HG02973 (cell line): ENCODE results near the gene EFNA1.

Experiments
- ATAC-seq: cut with Tn5 transposase; IDR thresholded peaks from one replicate; pipeline ENCODE4 v1.9.1; 2021; ENCODE audit warnings: moderate library complexity; ENCODE audit not compliant: unreplicated experiment

Gene EFNA1

GRCh38 chr1:155173478-155174323 is 46.0 kb downstream of the EFNA1 start, which contains the start of gene TRIM46:
Gene TRIM46 (plus strand): TSS chr1:155173849. CDS start chr1:155173967, 118 bp downstream.
- no peak for ATAC-seq

GRCh38 chr1:155174324-155175280 is 46.9 kb downstream of the EFNA1 start:
- ATAC-seq: no peak

GRCh38 chr1:155175281-155175926 is 47.7 kb downstream of the EFNA1 start:
- no peak for ATAC-seq

GRCh38 chr1:155175927-155176371 is 48.3 kb downstream of the EFNA1 start:
- no peak for ATAC-seq

GRCh38 chr1:155176544-155177071 is 48.9 kb downstream of the EFNA1 start:
- no peak for ATAC-seq

GRCh38 chr1:155177192-155177917 is 49.7 kb downstream of the EFNA1 start:
- no peak for ATAC-seq

- ATAC-seq: no peak
These were observed 50.2 kb downstream of the EFNA1 start for GRCh38 chr1:155177918-155178281.

- no peak for ATAC-seq
These were observed 50.9 kb downstream of the EFNA1 start for GRCh38 chr1:155178441-155179111.

GRCh38 chr1:155179112-155180031 is 51.7 kb downstream of the EFNA1 start:
- ATAC-seq: no peak

- ATAC-seq: no peak
These were observed 53.8 kb downstream of the EFNA1 start for GRCh38 chr1:155181371-155182051.

GRCh38 chr1:155182052-155182550 is 54.4 kb downstream of the EFNA1 start:
- ATAC-seq: no peak

- no peak for ATAC-seq
These were observed 56.1 kb downstream of the EFNA1 start for GRCh38 chr1:155183775-155184221.

GRCh38 chr1:155184351-155184811 is 56.7 kb downstream of the EFNA1 start:
- ATAC-seq: no peak
